HEK293 (cell line): Measurements from ENCODE around the gene NUDT4.

Experiments
- GFI1B ChIP-seq: fragments of 450-650 bp; formaldehyde crosslinking; IDR thresholded peaks from 2 replicates; pipeline ENCODE4 v1.5.1; 2016; ENCODE audit warnings: missing biosample characterization, missing genetic modification characterization
- GLI2 ChIP-seq: fragments of 450-650 bp; formaldehyde crosslinking; IDR thresholded peaks from 2 replicates; pipeline ENCODE4; 2017; ENCODE audit warnings: missing biosample characterization, missing genetic modification characterization, low read depth, borderline replicate concordance
- GLIS1 ChIP-seq: fragments of 450-650 bp; formaldehyde crosslinking; IDR thresholded peaks from 2 replicates; pipeline ENCODE4 v1.5.1; 2016; ENCODE audit warnings: missing biosample characterization, missing genetic modification characterization
- HOXD13 ChIP-seq: sonication (generic); formaldehyde crosslinking; IDR thresholded peaks from 2 replicates; pipeline ENCODE4 v1.8.0; 2022; ENCODE audit warnings: missing genetic modification reagents, borderline replicate concordance
- IKZF3 ChIP-seq: fragments of 450-650 bp; IDR thresholded peaks from 2 replicates; pipeline ENCODE4 v1.5.0; 2018; ENCODE audit warnings: missing biosample characterization, mild to moderate bottlenecking, missing genetic modification characterization, moderate library complexity
- KLF9 ChIP-seq: fragments of 450-650 bp; formaldehyde crosslinking; IDR thresholded peaks from 2 replicates; pipeline ENCODE4 v1.5.1; 2016; ENCODE audit warnings: missing biosample characterization, missing genetic modification characterization, low read depth
- MYNN ChIP-seq: fragments of 450-650 bp; formaldehyde crosslinking; IDR thresholded peaks from 2 replicates; pipeline ENCODE4 v1.5.1; 2016; ENCODE audit warnings: missing biosample characterization, missing genetic modification characterization, borderline replicate concordance
- WT1 ChIP-seq: fragments of 450-650 bp; formaldehyde crosslinking; IDR thresholded peaks from 2 replicates; pipeline ENCODE4 v1.5.1; 2016; ENCODE audit warnings: missing biosample characterization, missing genetic modification characterization
- ZBTB1 ChIP-seq: fragments of 450-650 bp; formaldehyde crosslinking; IDR thresholded peaks from 2 replicates; pipeline ENCODE4 v1.5.1; 2016; ENCODE audit warnings: missing biosample characterization, missing genetic modification characterization
- ZBTB20 ChIP-seq: fragments of 450-650 bp; formaldehyde crosslinking; IDR thresholded peaks from 2 replicates; pipeline ENCODE4 v1.5.1; 2016; ENCODE audit warnings: missing biosample characterization, missing genetic modification characterization
- ZNF112 ChIP-seq: fragments of 450-650 bp; formaldehyde crosslinking; IDR thresholded peaks from 2 replicates; pipeline ENCODE4 v1.5.0; 2017; ENCODE audit warnings: missing biosample characterization, missing genetic modification characterization
- ZNF121 ChIP-seq: fragments of 450-650 bp; formaldehyde crosslinking; IDR thresholded peaks from 2 replicates; pipeline ENCODE4 v1.5.1; 2016; ENCODE audit warnings: missing biosample characterization, missing genetic modification characterization
- ZNF132 ChIP-seq: fragments of 450-650 bp; formaldehyde crosslinking; IDR thresholded peaks from 2 replicates; pipeline ENCODE4 v1.5.1; 2017; ENCODE audit warnings: missing biosample characterization, missing genetic modification characterization, borderline replicate concordance
- ZNF140 ChIP-seq: fragments of 450-650 bp; formaldehyde crosslinking; IDR thresholded peaks from 2 replicates; pipeline ENCODE4 v1.5.1; 2016; ENCODE audit warnings: missing biosample characterization, missing genetic modification characterization
- ZNF155 ChIP-seq: fragments of 450-650 bp; formaldehyde crosslinking; IDR thresholded peaks from 2 replicates; pipeline ENCODE4 v1.5.1; 2016; ENCODE audit warnings: missing biosample characterization, missing genetic modification characterization
- ZNF16 ChIP-seq: fragments of 450-650 bp; formaldehyde crosslinking; IDR thresholded peaks from 2 replicates; pipeline ENCODE4 v1.5.1; 2016; ENCODE audit warnings: low read depth, missing biosample characterization, missing genetic modification characterization
- ZNF2 ChIP-seq: fragments of 450-650 bp; formaldehyde crosslinking; IDR thresholded peaks from 2 replicates; pipeline ENCODE4 v1.5.1; 2016; ENCODE audit warnings: missing biosample characterization, missing genetic modification characterization
- ZNF214 ChIP-seq: fragments of 450-650 bp; formaldehyde crosslinking; IDR thresholded peaks from 2 replicates; pipeline ENCODE4 v1.5.1; 2017; ENCODE audit warnings: missing biosample characterization, mild to moderate bottlenecking, missing genetic modification characterization, borderline replicate concordance
- ZNF221 ChIP-seq: fragments of 450-650 bp; formaldehyde crosslinking; IDR thresholded peaks from 2 replicates; pipeline ENCODE4 v1.5.1; 2017; ENCODE audit warnings: missing biosample characterization, missing genetic modification characterization, borderline replicate concordance
- ZNF341 ChIP-seq: fragments of 450-650 bp; formaldehyde crosslinking; IDR thresholded peaks from 2 replicates; pipeline ENCODE4; 2016; ENCODE audit warnings: low read depth, missing biosample characterization, missing genetic modification characterization
- ZNF404 ChIP-seq: fragments of 450-650 bp; formaldehyde crosslinking; IDR thresholded peaks from 2 replicates; pipeline ENCODE4 v1.5.1; 2017; ENCODE audit warnings: missing biosample characterization, missing genetic modification characterization
- ZNF48 ChIP-seq: fragments of 450-650 bp; formaldehyde crosslinking; IDR thresholded peaks from 2 replicates; pipeline ENCODE4 v1.5.1; 2016; ENCODE audit warnings: missing biosample characterization, missing genetic modification characterization
- ZNF521 ChIP-seq: fragments of 450-650 bp; formaldehyde crosslinking; IDR thresholded peaks from 2 replicates; pipeline ENCODE4 v1.5.1; 2017; ENCODE audit warnings: missing biosample characterization, mild to moderate bottlenecking, missing genetic modification characterization
- ZNF548 ChIP-seq: fragments of 450-650 bp; formaldehyde crosslinking; IDR thresholded peaks from 2 replicates; pipeline ENCODE4 v1.5.1; 2016; ENCODE audit warnings: missing biosample characterization, missing genetic modification characterization
- ZNF571 ChIP-seq: fragments of 450-650 bp; formaldehyde crosslinking; IDR thresholded peaks from 2 replicates; pipeline ENCODE4 v1.5.0; 2017; ENCODE audit warnings: missing biosample characterization, missing genetic modification characterization
- ZNF585B ChIP-seq: fragments of 450-650 bp; formaldehyde crosslinking; IDR thresholded peaks from 2 replicates; pipeline ENCODE4 v1.5.1; 2016; ENCODE audit warnings: missing biosample characterization, missing genetic modification characterization
- ZNF600 ChIP-seq: fragments of 450-650 bp; formaldehyde crosslinking; IDR thresholded peaks from 2 replicates; pipeline ENCODE4 v1.5.1; 2016; ENCODE audit warnings: missing biosample characterization, missing genetic modification characterization
- ZNF624 ChIP-seq: fragments of 450-650 bp; formaldehyde crosslinking; IDR thresholded peaks from 2 replicates; pipeline ENCODE4 v1.5.1; 2017; ENCODE audit warnings: missing biosample characterization, missing genetic modification characterization
- ZNF664 ChIP-seq: fragments of 450-650 bp; formaldehyde crosslinking; IDR thresholded peaks from 2 replicates; pipeline ENCODE4 v1.5.1; 2016; ENCODE audit warnings: missing biosample characterization, missing genetic modification characterization
- ZNF747 ChIP-seq: fragments of 450-650 bp; formaldehyde crosslinking; IDR thresholded peaks from 2 replicates; pipeline ENCODE4 v1.5.1; 2016; ENCODE audit warnings: missing biosample characterization, missing genetic modification characterization
- ZNF785 ChIP-seq: fragments of 450-650 bp; formaldehyde crosslinking; IDR thresholded peaks from 2 replicates; pipeline ENCODE4 v1.5.1; 2016; ENCODE audit warnings: missing biosample characterization, missing genetic modification characterization
- ZNF791 ChIP-seq: fragments of 450-650 bp; formaldehyde crosslinking; IDR thresholded peaks from 2 replicates; pipeline ENCODE4 v1.5.1; 2016; ENCODE audit warnings: missing biosample characterization, missing genetic modification characterization
- ZNF837 ChIP-seq: fragments of 450-650 bp; formaldehyde crosslinking; IDR thresholded peaks from 2 replicates; pipeline ENCODE4 v1.5.1; 2016; ENCODE audit warnings: missing biosample characterization, missing genetic modification characterization
- ZSCAN16 ChIP-seq: fragments of 450-650 bp; formaldehyde crosslinking; IDR thresholded peaks from 2 replicates; pipeline ENCODE4 v1.5.1; 2016; ENCODE audit warnings: missing biosample characterization, missing genetic modification characterization
- TF ChIP-seq, protein P1 (sequence below): fragments of 450-650 bp; formaldehyde crosslinking; IDR thresholded peaks from 2 replicates; pipeline ENCODE4 v1.5.1; 2017; ENCODE audit warnings: missing biosample characterization, missing genetic modification characterization
- TF ChIP-seq, protein P2 (sequence below): fragments of 450-650 bp; formaldehyde crosslinking; IDR thresholded peaks from 2 replicates; pipeline ENCODE4 v1.5.1; 2016; ENCODE audit warnings: missing biosample characterization, missing genetic modification characterization

NUDT4 gene

DNA sequence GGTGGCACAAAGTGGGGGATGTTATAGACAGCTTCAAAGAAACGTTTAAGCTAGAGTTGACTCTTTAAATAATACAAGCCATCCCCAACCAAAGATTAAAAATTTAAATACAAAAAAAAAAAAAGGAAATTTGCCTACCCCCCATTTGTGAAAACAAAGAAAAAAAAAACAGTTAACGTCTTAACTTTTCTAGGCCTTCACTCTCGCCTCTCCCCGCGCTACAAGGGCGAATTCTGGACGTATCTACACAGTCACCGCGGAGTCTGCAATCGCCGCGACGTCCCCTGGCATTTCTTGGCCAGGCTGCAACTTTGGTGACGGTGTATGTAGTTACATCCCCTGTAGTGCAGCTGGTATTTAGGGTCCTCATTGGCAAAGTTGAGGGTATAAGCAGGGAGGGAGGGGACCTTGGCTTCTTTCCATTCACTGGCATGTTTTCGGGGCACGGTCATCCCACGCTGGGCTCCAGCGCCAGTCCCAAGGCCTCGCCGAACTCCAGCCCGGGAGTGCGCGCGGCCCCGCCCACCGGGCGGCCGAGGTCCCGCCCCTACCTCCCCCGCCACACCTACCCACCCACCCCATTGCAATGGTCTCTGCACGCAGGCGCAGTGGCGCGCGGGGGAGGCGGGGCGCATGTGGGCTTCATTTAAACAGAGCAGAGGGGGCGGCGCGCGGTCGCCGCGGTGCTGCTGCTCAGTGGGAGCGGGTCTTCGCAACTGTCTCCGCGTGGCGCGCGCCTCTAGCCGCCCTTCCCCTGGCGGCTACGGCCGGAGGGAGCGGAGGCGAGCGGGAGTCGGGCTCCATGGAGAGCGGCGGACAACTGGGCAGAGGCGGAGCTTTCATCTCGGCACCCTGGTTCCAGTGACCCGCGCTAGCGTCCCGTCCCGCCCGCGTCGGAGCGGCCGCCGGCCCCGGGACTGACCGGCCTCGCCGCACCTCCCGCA, at the start of gene NUDT4 (continued):
- peak; percentile 88 for TF ChIP-seq IKZF3 (tag by site-specific recombination)
- no peak for TF ChIP-seq ZNF785 (tag by site-specific recombination)
- TF ChIP-seq ZNF404 (tag by site-specific recombination): no peak
- TF ChIP-seq ZNF121 (tag by site-specific recombination): no peak
- TF ChIP-seq GFI1B (tag by site-specific recombination): no peak
- TF ChIP-seq ZNF791 (tag by site-specific recombination): no peak
- peak; percentile 44 for TF ChIP-seq ZNF341 (tag by site-specific recombination)
- no peak for TF ChIP-seq ZNF521 (tag by site-specific recombination)
- 0 out of 2 replicates have a peak, but pooled peaks have one; percentile 5 for TF ChIP-seq ZBTB1 (tag by site-specific recombination)
- peak; percentile 65; the same call in 1 of the 2 replicates for TF ChIP-seq ZNF2
- TF ChIP-seq, protein P1, sequence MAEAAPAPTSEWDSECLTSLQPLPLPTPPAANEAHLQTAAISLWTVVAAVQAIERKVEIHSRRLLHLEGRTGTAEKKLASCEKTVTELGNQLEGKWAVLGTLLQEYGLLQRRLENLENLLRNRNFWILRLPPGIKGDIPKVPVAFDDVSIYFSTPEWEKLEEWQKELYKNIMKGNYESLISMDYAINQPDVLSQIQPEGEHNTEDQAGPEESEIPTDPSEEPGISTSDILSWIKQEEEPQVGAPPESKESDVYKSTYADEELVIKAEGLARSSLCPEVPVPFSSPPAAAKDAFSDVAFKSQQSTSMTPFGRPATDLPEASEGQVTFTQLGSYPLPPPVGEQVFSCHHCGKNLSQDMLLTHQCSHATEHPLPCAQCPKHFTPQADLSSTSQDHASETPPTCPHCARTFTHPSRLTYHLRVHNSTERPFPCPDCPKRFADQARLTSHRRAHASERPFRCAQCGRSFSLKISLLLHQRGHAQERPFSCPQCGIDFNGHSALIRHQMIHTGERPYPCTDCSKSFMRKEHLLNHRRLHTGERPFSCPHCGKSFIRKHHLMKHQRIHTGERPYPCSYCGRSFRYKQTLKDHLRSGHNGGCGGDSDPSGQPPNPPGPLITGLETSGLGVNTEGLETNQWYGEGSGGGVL (tag by site-specific recombination): no peak
- no peak for TF ChIP-seq ZNF132 (tag by site-specific recombination)
- TF ChIP-seq WT1 (tag by site-specific recombination): no peak
- no peak for TF ChIP-seq ZNF221 (tag by site-specific recombination)
- peak; percentile 95 for TF ChIP-seq KLF9 (tag by site-specific recombination)
- peak; percentile 80 for TF ChIP-seq ZNF600 (tag by site-specific recombination)
- no peak for TF ChIP-seq ZNF624 (tag by site-specific recombination)
- TF ChIP-seq ZNF571 (tag by site-specific recombination): no peak
- no peak for TF ChIP-seq ZNF747 (tag by site-specific recombination)
- no peak for TF ChIP-seq ZNF548 (tag by site-specific recombination)
- no peak for TF ChIP-seq ZNF837 (tag by site-specific recombination)
- TF ChIP-seq, protein P2, sequence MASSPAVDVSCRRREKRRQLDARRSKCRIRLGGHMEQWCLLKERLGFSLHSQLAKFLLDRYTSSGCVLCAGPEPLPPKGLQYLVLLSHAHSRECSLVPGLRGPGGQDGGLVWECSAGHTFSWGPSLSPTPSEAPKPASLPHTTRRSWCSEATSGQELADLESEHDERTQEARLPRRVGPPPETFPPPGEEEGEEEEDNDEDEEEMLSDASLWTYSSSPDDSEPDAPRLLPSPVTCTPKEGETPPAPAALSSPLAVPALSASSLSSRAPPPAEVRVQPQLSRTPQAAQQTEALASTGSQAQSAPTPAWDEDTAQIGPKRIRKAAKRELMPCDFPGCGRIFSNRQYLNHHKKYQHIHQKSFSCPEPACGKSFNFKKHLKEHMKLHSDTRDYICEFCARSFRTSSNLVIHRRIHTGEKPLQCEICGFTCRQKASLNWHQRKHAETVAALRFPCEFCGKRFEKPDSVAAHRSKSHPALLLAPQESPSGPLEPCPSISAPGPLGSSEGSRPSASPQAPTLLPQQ (tag by site-specific recombination): no peak
- TF ChIP-seq GLI2 (tag by site-specific recombination): no peak
- TF ChIP-seq GLIS1 (tag by site-specific recombination): no peak
- TF ChIP-seq ZNF155 (tag by site-specific recombination): no peak
- no peak for TF ChIP-seq MYNN
- TF ChIP-seq ZNF48: no peak
- TF ChIP-seq ZNF112 (tag by site-specific recombination): no peak
- TF ChIP-seq ZNF585B (tag by site-specific recombination): no peak
- no peak for TF ChIP-seq ZNF140 (tag by site-specific recombination)
- no peak for TF ChIP-seq ZNF664 (tag by site-specific recombination)
- peak; percentile 66; the same call in 1 of the 2 replicates for TF ChIP-seq ZBTB20
- TF ChIP-seq ZNF16 (tag by site-specific recombination): no peak; the same call in 1 of the 2 replicates
- TF ChIP-seq ZNF214 (tag by site-specific recombination): no peak
- TF ChIP-seq HOXD13 (CRISPR knock-in tag): no peak
- TF ChIP-seq ZSCAN16: no peak
